ENCODE measurements around the gene MFSD2B. TPM values are rescaled to one million over a fixed set of nuclear protein-coding genes. Genes with fewer than 3 reads are reported as not detected.
"Not testable (repeated sequence)": the region's sequence is repeated elsewhere in the genome, so short reads cannot be mapped to it uniquely, and the experiment has no call there.

The MFSD2B gene
- total RNA-seq, 1 donor from 2014 or later = under 0.01 TPM

DNA sequence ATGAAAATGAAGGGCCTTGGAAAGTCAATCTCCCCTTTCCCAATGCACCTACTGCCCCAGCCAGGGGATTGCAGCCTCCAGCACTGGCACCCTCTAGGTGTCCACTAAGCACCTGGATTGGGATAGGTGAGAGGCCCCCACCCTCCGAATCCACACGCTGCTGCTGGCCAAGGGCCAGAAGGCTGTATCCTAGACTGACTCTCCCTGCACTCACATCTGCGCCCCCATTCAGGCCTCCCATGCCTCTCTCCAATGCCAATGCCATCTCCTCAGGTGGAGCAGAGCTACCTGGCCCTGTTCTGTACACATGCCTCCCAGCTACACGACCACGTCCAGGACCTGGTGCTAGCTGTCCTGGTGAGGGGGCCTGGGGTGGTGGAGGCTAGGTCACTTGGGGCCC, 9.8 kb downstream of the MFSD2B start:
- no peak for DNase-seq (ENCODE audit: low read depth in 2 of 2)

DNA sequence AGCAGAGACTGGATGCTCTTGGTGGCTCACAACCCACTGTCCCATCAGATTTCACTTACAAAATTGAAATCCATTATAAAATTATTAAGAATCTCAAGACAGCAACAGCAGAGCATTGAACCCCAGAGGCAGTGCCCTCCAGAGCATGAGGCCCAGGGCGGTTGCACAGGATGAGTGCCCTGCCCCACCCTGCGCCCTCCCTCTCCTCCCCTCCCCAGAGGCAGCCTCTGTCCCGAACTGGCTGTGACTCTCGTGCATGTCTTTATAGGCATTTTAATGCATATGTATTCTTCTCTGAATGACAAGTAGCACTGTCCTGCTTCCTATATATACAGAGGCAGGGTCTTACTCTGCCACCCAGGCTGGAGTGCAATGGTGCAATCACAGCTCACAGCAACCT, 10.4 kb downstream of the MFSD2B start:
- no peak for DNase-seq (ENCODE audit: low read depth in 2 of 2)

DNA sequence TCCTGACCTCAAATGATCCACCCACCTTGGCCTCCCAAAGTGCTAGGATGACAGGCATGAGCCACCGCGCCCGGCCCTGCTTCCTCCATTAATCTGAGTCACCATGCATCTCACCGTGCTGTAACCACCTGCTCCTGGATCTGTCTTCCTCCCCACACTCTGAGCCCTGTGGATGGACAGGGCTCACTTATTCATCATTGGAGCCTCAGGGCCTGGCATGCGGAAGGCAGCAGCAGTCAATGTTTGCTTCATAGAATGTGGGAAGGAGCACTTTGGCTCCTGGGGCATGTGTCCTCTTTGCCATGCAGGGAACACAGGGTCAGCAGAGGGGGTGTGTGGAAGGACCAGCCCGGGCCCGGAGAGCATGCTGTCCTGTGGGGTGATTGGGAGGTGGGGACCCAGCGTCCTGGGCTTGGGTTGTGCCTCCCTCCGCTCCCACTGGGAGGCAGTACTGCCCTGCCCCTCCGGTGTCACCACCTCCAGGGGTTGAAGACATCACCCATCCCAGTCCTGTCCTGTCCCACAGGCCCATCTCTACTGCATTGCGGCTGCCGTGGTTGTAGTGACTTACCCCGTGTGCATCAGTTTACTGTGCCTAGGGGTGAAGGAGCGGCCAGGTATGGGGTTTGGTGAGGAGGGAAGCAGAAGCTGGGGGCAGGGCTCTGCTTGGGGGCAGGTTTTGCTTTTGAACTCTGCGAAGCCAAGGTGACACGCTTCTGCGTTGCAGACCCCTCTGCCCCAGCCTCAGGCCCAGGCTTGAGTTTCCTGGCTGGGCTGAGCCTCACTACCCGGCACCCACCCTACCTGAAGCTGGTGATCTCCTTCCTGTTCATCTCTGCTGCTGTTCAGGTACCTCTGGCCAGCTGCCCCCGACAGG, 11.5 kb downstream of the MFSD2B start:
- peak; percentile 27 to 29 for DNase-seq (ENCODE audit: low read depth in 2 of 2)

DNA sequence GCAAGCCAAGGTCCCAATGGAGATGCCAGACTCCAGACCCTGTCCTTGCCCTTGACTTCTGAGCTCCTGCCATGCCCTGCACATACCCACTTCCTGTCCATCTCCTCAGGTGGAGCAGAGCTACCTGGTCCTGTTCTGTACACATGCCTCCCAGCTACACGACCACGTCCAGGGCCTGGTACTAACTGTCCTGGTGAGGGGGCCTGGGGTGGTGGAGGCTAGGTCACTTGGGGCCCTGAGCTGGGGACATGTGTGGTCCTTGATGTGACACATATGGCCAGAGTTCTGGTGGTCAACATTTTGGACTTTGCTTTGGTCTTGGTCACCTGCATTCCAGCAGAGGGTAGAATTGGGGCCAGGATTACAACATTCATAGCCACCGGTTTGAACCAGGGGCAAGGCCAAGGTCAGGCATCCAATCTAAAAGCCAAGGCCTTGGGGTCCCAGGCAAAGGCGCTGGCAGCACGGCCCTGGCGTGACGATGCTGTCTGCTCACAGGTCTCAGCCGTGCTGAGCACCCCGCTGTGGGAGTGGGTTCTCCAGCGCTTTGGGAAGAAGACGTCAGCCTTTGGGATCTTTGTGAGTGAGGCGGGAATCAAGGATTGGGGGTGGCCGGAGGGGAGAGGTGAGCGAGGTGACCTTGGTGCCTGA, 12.6 kb downstream of the MFSD2B start:
- no peak for DNase-seq (ENCODE audit: low read depth in 2 of 2)

DNA sequence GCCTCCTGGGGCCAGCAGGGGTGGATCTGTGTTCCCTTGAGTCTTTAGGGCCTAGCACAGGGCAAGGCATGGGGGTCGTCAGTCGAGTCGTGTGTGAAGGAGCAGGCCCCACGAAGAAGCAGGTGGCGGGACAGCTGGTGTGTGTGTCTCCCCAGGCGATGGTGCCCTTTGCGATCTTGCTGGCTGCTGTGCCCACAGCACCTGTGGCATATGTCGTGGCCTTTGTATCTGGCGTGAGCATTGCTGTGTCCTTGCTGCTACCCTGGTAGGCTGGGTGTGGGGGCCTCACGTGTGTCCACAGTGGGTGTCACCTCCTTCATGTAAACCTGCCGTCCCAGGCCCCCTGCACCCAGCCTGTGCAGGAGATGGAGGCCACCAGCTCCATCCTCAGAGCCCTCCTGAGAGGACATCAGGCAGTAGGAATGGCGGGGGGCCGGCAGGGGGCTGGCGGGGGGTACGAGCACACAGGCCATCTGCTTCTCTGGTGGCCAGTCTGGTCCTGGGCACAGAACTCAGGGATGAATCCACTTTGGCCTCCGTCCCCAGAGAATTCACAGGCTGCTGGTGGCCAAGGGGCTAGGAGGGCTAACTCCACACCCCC, 13.2 kb downstream of the MFSD2B start:
- no peak for DNase-seq (ENCODE audit: low read depth in 2 of 2)

DNA sequence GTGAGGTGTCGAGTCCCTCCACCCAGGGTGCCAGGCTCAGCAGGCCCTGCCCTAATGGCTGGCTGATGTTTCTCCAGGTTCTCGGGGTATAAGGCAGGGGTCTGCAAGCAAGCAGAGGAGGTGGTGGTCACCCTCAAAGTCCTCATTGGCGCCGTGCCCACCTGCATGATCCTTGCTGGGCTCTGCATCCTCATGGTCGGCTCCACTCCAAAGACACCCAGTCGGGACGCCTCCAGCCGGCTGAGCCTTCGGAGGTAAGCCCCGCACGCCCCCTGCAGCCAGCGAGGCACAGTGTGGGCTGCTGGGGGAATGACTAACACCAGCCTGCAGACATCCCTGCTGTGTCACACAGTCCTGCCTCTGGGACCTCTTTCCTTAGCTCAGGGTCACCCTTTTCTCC, 14.1 kb downstream of the MFSD2B start:
- DNase-seq (ENCODE audit: low read depth in 2 of 2) = peak in 1 of 2 donors; percentile 33

DNA sequence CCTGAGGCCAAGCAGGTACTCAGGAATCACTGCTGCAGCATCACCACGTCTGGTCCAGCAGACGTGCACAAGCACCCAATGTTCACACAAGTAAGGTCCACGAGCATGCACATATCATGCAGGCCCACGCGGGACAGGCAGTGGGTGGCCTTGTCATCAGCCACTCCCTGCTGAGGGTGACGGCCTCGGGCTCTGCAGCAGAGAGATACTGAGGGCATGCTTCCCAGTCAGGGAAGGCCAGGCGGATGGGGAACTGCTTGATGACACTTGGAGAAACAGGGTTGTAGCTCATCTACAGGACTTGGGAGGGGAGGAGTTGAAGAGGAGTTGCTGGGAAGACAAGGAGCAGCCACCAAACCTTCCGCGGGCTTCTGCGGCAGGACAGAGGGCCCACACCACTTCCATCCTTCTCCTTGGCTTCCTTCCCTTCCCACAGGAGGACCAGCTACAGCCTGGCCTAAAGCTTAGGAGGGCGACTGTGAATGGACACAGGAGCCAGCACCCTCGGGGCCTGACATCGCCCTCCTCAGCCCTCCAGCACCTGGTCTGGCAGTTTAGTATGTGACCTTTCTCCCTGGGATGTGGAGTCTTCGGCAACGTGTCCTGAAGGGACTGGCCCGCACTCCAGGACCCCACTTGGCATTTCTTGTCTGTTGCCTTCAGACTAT, 15.2 kb downstream of the MFSD2B start:
- no peak for DNase-seq (ENCODE audit: low read depth in 2 of 2)

DNA sequence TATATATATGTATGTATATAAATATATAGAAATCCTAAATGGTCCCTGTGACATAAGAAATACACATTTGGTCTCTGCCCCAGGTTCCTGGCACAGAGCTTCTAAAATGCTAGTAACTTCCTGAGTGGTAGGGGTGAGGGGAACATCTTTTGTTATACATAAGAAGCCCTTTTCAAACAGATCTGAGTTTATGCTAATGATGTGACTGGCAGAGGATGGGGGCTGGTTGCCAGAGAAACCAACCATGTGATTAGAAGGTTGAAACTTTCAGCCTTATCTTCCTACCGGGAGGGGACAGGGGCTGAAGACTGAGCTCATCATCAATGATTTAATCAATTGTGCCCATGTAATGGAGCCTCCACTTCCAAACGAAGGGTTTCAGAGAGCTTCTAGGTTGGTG, 16.3 kb downstream of the MFSD2B start:
- no peak for DNase-seq (ENCODE audit: low read depth in 2 of 2)

DNA sequence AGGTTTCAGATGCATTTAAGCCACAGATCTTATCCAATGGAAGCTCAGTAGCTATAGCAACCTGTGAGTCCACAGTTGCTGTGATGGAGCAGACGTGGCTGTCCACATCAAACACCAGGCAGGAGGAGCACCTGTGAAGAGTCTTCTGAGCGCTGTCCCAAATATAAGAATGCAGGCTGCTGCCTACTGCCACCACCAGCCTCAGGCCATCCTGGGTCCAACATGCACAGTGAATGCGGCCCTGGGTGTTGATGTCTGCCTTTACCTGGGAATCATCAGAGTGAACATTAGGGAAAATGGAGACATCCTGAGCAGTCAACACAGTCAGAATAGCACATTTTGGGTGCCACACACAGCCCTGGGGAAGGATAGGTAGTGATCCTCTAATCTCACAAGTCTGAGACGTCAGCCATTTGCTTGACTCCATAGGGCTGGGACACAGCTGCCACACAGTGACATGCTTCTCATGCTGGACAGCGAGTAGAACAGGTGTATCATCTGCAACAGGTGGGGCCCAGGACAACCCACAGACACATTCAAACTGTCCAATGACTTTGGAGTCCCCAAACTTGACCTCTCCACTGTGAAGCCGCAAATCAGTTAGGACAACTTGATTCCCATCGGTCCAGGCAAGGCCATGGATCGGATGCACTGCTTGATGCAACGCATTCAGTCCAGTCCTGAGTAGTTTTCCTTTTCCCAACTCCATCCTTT, 29.1 kb downstream of the MFSD2B start:
- DNase-seq (ENCODE audit: low read depth in 2 of 2) = no peak

DNA sequence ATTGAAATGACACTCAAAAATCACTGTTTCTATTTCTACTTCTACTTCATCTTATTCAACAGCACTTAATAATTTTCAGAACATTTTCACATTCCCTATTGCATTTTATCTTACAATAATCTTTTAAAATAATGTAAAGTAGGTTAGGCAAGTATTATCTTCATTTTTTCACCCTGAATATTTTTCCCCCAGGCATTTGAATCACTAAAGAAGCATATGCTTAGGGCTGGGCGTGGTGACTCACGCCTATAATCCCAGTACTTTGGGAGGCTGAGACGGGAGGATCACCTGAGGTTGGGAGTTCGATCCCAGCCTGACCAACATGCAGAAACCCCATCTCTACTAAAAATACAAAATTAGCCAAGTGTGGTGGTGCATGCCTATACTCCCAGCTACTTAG, 30.6 kb downstream of the MFSD2B start:
- DNase-seq (ENCODE audit: low read depth in 2 of 2) = no peak

DNA sequence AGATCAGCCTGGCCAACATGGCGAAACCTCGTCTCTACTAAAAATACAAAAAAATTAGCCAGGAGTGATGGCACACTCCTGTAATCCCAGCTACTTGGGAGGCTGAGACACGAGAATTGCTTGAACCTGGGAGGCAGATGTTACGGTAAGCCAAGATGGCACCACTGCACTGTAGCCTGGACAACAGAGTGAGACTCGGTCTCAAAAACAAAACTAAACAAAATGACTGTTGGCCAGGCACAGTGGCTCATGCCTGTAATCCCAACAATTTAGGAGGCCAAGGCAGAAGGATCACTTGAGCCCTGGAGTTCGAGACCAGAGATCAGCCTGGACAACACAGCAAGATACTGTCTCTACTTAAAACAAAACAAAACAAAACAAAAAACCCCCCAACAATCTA, 33.2 kb downstream of the MFSD2B start:
- not testable (repeated sequence) for DNase-seq (ENCODE audit: low read depth in 2 of 2)

DNA sequence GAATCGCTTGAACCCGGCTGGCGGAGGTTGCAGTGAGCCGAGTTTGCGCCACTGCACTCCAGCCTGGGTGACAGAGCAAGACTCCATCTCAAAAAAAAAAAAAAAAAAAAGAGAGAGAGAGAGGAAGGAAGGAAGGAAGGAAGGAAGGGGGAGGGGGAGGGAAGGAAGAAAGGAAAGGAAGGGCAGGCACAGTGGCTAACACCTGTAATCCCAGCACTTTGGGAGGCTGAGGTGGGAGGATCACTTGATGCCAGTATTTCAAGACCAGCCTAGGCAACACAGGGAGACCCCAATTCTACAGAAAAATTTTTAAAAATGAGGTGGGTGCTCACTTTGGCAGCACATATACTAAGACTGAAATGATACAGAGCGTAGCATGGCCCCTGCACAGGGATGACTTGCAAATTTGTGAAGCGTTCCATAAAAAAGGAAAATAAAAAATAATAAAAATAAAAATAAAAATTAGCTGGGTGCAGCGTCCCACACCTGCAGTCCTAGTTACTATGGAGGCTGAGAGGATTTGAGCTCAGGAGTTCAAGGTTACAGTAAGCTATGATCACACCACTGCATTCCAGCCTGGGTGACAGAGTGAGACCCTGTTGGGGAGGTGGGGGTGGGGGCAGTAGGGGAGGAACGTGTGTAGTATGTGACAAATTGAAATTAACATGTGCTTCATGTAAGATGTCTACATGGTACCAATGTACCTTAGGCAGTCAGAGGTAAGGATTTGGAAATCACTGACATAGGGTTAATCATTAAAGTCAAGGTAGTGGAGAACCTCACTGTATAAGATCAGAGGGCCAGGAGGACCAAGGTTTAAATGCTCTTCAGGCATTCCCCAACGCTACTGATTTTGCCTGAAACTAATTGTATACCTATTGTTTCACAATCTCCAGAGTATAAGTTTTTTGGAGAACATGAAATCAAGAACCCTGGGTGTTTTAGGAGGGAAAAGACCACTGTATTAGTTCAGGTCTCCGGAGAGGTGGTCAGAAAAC, 35.9 kb downstream of the MFSD2B start:
- no peak for DNase-seq (ENCODE audit: low read depth in 2 of 2)

DNA sequence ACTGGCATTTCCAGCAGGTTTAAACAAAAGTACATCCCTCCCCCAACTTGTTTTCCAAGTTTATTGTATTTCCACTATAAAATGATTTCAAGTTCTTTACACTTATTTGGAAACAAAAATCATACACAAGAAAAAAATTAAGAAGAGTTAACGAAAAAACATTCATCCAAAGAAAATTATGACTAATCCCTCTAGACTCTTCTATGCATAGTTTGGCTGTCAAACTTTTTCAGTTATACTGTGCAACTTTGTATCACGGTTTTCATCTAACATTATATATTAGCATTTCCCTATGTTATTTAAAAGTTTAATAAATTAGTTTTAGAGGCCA, 36.7 kb downstream of the MFSD2B start:
- DNase-seq (ENCODE audit: low read depth in 2 of 2) = no peak

DNA sequence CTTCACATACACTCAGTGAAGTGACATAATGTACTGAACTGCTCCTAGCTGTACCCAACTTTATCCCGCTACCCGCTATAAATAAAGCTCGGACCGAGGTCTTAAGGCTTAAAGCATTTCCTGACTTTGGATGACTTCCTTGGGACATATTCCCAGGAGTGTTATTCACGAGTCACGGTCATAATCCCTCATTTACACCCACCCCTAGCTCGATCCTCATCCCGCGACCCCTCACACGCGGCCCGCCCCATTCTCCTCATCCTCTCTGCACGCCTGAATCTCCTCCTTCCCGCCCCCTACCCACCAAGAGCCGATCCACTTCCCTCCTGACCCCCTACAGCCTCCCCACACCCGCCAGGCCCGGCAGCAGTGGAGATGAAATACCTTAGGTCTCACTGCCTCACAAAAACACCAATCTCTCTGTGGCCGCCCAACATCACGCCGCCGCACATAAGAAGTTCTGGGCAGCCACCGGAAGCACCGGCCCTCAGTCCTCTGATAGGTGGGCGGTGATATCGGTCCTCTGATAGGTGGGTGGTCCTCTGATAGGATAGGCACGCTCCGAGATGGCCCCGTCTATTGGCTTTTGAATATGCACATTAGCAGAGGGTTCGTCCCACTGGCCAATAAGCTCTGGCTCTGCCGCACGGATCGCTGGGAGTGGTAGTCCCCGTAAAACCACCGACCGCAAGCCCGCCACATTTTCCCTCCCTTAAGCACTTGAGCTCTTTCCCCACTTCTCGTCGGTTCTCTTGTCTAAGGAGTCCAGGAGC, 37.2 kb downstream of the MFSD2B start, which contains the start of gene WDCP:
Gene WDCP (minus strand): TSS at position 462 of the 773 bp plus-strand sequence. CDS start 7,897 bp downstream, outside the sequence.
- peak; percentile 98 to 99 for DNase-seq (ENCODE audit: low read depth in 2 of 2)

DNA sequence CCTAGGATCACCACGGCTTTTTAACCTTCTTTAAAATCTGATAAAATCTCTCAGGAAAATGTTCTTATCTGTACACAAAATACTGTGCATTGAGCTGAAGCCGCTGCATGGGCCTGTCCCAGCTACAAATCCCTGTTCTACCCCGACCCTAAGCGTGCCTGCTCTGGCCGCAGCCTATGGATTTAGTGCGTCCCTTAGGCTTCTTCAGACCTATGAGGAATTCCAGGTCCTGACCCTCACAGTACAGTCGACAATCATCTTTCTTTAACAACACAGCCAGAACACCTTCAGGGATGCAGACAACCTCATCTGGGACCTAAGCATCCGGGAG, 37.8 kb downstream of the MFSD2B start:
- no peak for DNase-seq (ENCODE audit: low read depth in 2 of 2)

DNA sequence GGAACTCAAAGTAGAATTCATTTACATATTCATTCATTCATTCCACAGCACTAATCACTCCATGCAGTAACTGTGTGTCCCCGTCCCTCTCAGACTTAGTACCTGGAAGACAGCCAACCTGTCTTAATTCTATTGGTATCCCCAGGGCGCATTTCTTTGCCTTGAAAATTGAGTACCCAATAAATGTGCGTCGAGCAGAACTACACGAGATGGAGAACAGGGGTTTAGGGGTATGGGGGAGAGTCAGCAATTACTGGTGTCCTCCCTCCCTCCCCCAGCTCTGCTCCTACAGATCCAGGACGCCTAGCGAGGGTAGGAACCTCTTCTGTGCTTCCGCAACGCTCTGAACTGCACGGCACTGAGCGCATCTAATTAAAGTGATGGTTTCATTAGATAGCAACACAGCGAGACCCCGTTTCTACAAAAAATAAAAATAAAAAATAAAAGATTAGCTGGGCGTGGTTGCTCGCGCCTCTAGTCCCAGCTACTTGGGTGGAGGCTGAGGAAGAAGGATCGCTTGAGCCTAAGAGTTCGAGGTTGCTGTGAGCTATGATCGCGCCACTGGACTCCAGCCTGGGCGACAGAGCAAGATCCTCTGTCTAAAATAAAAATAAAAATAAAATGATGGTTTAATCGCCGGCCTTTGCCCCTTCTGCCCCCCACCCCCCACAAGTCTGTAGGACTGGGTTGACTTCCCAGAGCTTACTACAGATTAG, 39.0 kb downstream of the MFSD2B start:
- DNase-seq (ENCODE audit: low read depth in 2 of 2) = no peak

DNA sequence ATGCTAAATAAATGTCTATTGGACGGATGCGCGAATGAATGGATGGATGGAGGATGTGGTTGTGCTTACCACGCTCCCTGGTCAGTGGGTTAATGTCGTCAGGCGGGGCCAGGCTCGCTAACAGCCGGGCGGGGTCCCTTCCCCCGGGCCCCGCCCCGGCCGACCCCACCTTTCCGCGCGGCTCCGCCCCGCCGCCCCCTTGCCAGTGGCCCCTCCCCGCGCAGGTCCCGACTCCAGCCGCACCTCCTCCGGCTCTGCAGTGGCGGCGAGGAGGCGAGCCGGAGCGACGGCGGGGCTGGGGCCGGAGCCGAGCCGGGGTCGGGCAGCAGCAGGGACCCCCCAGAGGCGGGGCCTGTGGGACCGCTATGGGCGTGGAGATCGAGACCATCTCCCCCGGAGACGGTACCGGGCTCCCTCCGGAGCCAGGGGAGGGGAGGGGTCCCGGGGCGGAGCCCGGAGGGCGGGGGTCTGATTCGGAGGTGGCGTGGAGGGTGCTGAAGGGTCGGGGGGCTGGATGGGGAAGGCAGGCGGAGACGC, 39.7 kb downstream of the MFSD2B start, which contains the start of gene FKBP1B:
Gene FKBP1B (plus strand): TSS at position 257 of the 537 bp plus-strand sequence. CDS start 109 bp downstream, at position 366.
- DNase-seq (ENCODE audit: low read depth in 2 of 2) = peak; percentile 43 to 44

Measured in lung microvascular endothelial cell (primary cell).